Measurements from ENCODE around the gene ARCN1.

The ARCN1 gene

GRCh38 chr11:118614511-118614910 is 42.3 kb downstream of the ARCN1 start:
- DNase-seq (ENCODE audit: low read depth in 1 of 2, low spot score in 1 of 2): no peak
- TF ChIP-seq, protein P1, sequence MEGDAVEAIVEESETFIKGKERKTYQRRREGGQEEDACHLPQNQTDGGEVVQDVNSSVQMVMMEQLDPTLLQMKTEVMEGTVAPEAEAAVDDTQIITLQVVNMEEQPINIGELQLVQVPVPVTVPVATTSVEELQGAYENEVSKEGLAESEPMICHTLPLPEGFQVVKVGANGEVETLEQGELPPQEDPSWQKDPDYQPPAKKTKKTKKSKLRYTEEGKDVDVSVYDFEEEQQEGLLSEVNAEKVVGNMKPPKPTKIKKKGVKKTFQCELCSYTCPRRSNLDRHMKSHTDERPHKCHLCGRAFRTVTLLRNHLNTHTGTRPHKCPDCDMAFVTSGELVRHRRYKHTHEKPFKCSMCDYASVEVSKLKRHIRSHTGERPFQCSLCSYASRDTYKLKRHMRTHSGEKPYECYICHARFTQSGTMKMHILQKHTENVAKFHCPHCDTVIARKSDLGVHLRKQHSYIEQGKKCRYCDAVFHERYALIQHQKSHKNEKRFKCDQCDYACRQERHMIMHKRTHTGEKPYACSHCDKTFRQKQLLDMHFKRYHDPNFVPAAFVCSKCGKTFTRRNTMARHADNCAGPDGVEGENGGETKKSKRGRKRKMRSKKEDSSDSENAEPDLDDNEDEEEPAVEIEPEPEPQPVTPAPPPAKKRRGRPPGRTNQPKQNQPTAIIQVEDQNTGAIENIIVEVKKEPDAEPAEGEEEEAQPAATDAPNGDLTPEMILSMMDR (IDR thresholded peaks at IDR 0.05; ENCODE audit: insufficient read depth, low read length): no peak
- TF ChIP-seq GABPA (IDR thresholded peaks at IDR 0.05; ENCODE audit: low read depth): no peak
- no peak for TF ChIP-seq SPI1 (IDR thresholded peaks at IDR 0.05; ENCODE audit: borderline replicate concordance, low read depth)
- no peak for TF ChIP-seq POLR2AphosphoS5 (IDR thresholded peaks at IDR 0.05; ENCODE audit: low read depth)
- TF ChIP-seq, protein P2, sequence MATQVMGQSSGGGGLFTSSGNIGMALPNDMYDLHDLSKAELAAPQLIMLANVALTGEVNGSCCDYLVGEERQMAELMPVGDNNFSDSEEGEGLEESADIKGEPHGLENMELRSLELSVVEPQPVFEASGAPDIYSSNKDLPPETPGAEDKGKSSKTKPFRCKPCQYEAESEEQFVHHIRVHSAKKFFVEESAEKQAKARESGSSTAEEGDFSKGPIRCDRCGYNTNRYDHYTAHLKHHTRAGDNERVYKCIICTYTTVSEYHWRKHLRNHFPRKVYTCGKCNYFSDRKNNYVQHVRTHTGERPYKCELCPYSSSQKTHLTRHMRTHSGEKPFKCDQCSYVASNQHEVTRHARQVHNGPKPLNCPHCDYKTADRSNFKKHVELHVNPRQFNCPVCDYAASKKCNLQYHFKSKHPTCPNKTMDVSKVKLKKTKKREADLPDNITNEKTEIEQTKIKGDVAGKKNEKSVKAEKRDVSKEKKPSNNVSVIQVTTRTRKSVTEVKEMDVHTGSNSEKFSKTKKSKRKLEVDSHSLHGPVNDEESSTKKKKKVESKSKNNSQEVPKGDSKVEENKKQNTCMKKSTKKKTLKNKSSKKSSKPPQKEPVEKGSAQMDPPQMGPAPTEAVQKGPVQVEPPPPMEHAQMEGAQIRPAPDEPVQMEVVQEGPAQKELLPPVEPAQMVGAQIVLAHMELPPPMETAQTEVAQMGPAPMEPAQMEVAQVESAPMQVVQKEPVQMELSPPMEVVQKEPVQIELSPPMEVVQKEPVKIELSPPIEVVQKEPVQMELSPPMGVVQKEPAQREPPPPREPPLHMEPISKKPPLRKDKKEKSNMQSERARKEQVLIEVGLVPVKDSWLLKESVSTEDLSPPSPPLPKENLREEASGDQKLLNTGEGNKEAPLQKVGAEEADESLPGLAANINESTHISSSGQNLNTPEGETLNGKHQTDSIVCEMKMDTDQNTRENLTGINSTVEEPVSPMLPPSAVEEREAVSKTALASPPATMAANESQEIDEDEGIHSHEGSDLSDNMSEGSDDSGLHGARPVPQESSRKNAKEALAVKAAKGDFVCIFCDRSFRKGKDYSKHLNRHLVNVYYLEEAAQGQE (IDR thresholded peaks at IDR 0.05; ENCODE audit: insufficient replicate concordance, low read depth): no peak
- H3K27me3 ChIP-seq (ENCODE audit: insufficient read depth, poor library complexity, severe bottlenecking): peaks cover 13% of the 10 kb centered on the region
- H3K27ac ChIP-seq (replicated peaks): no peak overlapping the region
- no peak overlapping the region for H3K4me3 ChIP-seq (replicated peaks; ENCODE audit: insufficient read depth, low read length)

GRCh38 chr11:118615282-118615975 is 43.2 kb downstream of the ARCN1 start:
- TF ChIP-seq POLR2AphosphoS5 (IDR thresholded peaks at IDR 0.05; ENCODE audit: low read depth): no peak
- TF ChIP-seq, protein P1 (IDR thresholded peaks at IDR 0.05; ENCODE audit: insufficient read depth, low read length): no peak
- H3K27me3 ChIP-seq (ENCODE audit: insufficient read depth, poor library complexity, severe bottlenecking): peaks cover 8% of the 10 kb centered on the region
- no peak overlapping the region for H3K27ac ChIP-seq (replicated peaks)
- no peak overlapping the region for H3K4me3 ChIP-seq (replicated peaks; ENCODE audit: insufficient read depth, low read length)
- no peak for DNase-seq (ENCODE audit: low read depth in 1 of 2, low spot score in 1 of 2)

DNA sequence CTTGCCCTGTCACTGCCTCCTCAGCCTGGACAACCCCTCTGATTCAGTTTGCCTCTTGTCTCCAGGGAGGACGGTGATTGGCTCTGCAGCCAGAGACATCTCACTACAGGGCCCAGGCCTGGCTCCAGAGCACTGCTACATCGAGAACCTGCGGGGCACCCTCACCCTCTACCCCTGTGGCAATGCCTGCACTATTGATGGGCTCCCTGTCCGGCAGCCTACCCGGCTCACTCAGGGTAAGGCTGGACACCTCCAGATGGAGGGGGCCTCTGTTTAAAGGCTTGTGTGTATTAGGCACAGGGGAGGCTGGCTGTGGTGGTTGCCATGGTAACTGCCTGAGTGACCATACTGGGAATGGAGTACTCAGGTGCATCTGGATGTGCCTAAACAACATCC is 43.8 kb downstream of the ARCN1 start:
- DNase-seq (ENCODE audit: low read depth in 1 of 2, low spot score in 1 of 2): no peak
- Histone ChIP-seq H3K4me3 (replicated peaks; ENCODE audit: insufficient read depth, low read length) (no peak overlapping the region), H3K27me3 (ENCODE audit: insufficient read depth, poor library complexity, severe bottlenecking) (peaks cover 9% of the 10 kb centered on the region), H3K27ac (replicated peaks) (no peak overlapping the region)
- TF ChIP-seq, protein P1 (IDR thresholded peaks at IDR 0.05; ENCODE audit: insufficient read depth, low read length): no peak
- TF ChIP-seq GABPA (IDR thresholded peaks at IDR 0.05; ENCODE audit: low read depth): no peak
- no peak for TF ChIP-seq SPI1 (IDR thresholded peaks at IDR 0.05; ENCODE audit: borderline replicate concordance, low read depth)
- no peak for TF ChIP-seq POLR2AphosphoS5 (IDR thresholded peaks at IDR 0.05; ENCODE audit: low read depth)

DNA sequence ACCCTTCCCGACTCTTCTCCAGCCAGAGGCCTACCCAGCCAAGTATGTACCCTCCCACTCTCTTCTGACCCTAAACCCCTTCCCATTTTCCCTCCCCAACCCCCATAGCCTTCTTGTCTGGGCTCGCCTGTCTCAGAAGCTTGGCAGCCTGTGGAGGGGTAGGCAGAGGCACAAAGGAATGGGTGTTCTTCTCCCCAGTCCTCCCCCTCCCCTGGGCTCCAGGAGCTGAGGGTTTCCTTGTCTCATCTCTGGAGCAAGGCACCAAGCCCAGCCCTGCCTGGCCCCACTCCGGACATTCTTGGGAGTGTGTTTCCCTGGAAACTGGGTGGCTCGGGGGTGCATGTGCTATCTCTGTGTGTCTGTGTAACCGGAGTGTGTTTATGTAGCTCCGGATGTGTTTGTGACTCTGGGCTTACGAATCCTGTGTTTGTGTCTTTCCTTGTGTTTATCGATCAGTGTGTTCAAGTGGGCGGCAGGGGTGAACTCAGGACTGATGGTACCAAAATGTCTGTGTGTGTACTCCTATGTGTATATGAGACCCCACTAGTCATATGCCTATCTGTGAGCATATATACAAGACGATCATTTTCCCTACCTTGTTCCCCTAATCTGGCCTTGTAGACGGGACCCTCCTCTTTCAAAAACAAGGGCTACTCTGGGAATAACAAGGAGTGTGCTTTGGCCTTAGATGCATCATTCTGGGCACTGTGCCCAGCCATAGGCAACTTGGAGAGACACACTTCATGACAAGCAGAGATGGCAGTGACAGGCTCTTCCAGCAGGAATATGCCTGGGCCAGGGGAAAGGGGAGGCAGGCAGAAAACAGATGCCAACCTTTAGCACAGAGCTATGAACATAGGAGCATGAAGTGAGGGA is 46.1 kb downstream of the ARCN1 start:
- DNase-seq (ENCODE audit: low read depth in 1 of 2, low spot score in 1 of 2): no peak
- Histone ChIP-seq H3K27me3 (ENCODE audit: insufficient read depth, poor library complexity, severe bottlenecking) (peaks cover 17% of the 10 kb centered on the region), H3K4me3 (replicated peaks; ENCODE audit: insufficient read depth, low read length) (no peak overlapping the region), H3K27ac (replicated peaks) (no peak overlapping the region)
- TF ChIP-seq, protein P1 (IDR thresholded peaks at IDR 0.05; ENCODE audit: insufficient read depth, low read length): no peak
- TF ChIP-seq SPI1 (IDR thresholded peaks at IDR 0.05; ENCODE audit: borderline replicate concordance, low read depth) (no peak), GABPA (IDR thresholded peaks at IDR 0.05; ENCODE audit: low read depth) (no peak), POLR2AphosphoS5 (IDR thresholded peaks at IDR 0.05; ENCODE audit: low read depth) (no peak)
- TF ChIP-seq, protein P2 (IDR thresholded peaks at IDR 0.05; ENCODE audit: insufficient replicate concordance, low read depth): no peak

Data from HL-60 (cell line).